RPMI7951 (cell line): ENCODE measurements around the gene BORCS5. TPM values are rescaled to one million over a fixed set of nuclear protein-coding genes. Genes with fewer than 3 reads are reported as not detected.
"Not testable (repeated sequence)": the region's sequence is repeated elsewhere in the genome, so short reads cannot be mapped to it uniquely, and the experiment has no call there.

Experiments
- DNase-seq: peaks from one replicate; pipeline ENCODE4 v3.0.0-alpha.2; 2012; ENCODE audit warnings: low read depth
- total RNA-seq: library from RNA; depleted of rRNA; stranded (reverse); fragments of >200 nt; shearing (Covaris generic); gene quantifications from 2 replicates; pipeline ENCODE4 v1.2.3, GENCODE V29; 2014; rRNA removed

Gene BORCS5
- 7.8 and 12.5 TPM in 2 replicates for total RNA-seq

DNA sequence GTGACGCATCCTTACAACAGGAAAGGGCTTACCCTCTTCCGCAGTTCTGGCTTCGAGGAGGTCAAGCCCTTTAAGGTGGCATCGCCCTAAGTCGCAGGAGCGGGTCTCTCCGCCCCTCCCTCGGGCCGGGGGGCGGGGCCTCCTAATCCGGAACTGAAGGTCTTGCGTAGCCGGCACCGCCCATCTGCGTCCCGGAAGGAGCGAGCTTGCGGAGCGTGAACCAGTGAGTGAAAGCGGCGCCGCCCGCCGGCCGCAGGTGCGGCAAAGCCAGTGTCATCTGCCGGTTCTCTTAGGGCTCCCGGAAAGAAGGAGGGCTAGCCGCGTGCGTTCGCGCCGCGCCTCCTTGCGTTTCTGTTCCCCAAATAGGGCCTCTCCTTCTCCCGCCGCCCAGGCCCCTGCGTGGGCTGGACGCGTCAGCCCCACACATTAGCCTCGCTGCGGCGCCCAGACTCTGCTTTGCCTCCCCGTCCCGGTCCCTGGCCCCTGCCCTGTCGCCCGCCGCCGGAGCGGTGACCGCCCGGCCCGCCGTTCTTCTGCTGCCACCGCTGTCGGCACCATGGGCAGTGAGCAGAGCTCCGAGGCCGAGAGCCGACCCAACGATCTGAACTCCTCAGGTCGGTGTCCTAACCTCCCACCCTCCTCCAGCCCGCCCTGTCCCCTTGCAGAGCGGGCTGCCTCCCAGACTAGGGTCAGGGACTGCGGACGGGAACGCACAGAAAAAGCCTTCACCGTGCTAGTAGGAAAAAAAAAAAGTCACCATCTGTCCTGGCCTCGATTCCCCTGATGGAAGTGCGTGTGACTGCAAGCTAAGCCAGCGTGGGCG, at the start of gene BORCS5:
TSS of gene BORCS5 (plus strand) at position 183 of the 823 bp plus-strand sequence. CDS start at position 557, 374 bp downstream.
- DNase-seq, result peak; percentile 93

DNA sequence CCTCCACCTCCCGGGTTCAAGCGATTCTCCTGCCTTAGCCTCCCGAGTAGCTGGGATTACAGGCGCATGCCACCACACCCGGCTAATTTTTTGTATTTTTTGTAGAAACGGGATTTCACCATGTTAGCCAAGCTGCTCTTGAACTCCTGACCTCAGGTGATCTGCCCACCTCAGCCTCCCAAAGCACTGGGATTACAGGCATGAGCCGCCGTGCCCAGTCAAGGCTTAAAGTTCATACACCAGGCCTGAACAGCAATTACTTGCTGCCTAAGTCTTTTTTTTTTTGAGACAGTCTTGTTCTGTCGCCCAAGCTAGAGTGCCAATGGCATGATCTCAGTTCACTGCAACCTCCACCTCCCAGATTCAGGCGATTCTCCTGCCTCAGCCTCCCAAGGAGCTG, 46.2 kb upstream of the BORCS5 start:
- DNase-seq, result not testable (repeated sequence)

DNA sequence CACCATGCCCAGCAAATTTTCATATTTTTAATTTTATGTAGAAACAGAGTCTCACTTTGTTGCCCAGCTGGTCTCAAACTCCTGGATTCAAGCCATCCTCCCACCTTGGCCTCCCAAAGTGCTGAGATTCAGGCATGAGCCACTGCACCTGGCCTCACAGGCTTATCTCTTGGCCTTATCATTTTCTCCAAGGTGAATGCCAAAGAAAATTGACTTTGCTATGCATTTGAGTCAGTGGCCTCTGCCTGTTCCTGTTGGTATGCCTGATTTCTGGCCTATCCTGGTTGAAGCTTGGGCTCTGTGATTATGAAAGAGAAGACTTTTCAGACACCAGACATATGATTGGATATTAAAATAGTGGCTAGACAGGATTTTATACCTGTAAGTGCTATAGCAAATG, 41.0 kb upstream of the BORCS5 start:
- no peak for DNase-seq

DNA sequence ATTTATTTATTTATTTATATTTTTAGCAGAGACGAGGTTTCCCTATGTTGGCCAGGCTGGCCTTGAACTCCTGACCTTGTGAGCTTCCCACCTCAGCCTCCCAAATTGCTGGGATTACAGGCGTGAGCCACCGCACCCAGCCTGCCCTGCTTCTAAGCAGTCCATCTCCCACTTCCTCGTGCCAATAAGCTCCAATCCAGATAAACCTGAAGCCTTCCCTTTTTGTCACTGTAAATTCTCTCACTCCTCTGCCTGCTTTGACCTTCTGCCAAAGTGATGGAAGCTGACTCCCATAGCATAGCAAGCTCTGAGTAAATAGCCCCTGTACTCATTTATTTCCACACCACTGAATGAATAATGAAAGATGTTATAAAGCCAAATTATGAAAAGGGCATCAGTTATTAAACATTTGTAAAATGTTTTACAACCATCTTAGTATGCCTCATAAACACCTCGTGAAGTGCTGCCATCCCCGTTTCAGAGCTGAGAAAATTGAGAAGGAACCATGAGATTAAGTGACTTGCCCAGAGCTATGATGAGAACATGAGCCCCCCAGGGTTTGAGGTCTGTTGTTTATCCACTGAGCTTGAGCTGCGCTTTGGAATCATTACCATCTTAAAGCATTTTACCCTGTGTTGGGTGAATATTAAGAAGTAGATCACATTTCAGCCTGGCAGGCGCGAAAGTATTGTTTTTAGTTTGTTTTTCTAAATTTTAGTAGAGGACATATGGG, 37.3 kb upstream of the BORCS5 start:
- no peak for DNase-seq

DNA sequence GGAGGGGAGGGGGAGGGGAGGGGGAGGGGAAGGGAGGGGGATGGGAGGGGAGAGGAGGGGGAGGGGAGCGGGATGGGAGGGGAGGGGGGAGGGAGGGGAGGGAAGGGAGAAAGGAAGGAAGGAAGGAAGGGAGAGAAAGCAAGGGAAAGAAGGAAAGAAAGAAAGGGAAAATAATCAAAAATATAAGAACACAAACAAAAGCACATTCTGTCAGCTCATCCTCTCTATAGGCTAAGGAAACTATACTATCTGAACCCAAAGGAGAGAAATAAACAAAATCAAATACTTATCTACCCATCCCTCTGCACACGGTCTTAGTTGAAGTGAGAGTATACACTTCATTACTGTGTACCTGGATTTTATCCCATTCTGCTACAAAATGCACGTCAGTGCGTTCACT, 33.8 kb upstream of the BORCS5 start:
- no peak for DNase-seq

DNA sequence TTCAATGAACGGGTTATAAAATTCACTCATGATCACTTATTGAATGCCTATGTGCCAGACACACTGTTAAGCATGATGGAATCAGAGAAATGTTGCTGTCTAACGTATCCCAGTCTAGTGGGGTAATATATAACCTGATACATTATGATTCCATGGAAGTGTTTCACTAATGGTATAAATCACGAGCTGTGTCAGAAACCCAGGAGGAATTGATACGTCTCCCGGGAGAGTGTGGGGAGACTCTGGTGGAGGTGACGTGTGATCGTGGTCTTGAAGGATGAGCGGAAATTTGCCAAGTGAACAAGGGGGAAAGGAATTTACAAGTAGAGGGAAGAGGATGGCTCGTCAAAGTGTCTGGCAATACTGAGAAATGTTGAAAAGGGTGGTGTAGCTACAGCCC, 33.3 kb upstream of the BORCS5 start:
- no peak for DNase-seq

DNA sequence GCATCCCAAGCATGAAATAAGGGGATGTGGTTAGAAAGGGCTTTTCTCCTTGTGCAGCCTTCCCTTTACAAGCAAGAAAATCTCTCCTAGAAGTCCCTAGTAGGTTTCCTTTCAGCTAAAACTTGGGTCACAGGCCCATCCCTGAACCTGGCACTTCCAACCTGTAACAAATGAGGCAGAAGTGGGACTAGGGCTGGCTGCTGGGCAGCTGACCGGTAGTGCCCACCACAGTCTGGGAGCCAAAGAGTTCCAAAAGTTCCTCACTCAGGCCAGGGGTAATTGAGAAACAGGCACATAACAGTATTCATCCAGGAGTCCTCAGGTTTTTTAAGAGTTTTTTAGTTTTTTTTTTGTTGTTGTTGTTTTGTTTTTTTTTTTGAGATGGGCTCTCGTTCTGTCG, 30.6 kb upstream of the BORCS5 start:
- no peak for DNase-seq

DNA sequence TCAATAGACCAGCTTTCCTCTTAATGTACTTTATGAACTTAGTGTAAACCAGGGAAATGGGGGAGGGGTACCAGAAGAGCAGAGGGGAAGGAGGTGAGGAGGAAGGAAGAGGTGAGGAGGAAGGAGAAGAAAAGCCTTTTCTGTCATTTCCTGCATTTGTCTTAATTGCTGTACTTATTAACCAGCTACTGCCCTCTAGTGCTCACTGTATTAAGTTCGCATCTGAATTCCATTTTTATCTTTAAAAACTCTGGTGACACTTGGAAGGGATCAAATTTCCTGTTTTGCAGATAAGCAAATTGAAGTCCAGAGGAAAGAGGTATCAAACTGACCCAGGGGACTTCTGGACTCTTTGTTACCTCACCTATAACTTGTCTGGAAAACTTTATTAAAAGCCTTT, 29.1 kb upstream of the BORCS5 start:
- peak; percentile 59 for DNase-seq

DNA sequence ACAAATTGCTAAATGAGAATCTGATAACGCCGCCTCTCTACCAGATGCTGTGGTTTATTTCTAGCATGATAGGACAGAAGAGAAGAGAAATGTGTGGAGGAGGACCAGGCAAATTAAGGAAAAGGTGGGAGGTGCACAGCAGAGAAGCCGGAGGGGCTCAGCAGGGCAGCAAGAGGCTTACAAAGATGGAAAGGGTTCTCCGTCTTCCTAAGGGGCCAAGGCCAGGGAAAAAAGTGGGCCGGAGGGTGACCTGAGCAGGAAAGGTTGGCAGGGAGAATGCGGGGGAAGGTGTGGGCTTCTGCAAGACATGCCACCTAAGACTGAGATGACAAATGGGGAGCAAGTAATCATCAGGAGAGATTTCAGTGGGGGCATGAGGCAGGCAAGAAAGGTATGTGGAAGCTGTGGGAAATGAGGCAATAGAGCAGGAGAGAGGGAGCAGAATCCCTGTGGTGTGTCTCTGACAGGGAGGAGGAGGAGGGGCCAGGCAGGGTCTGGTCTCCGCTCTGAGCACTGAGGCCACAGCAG, 25.6 kb upstream of the BORCS5 start:
- no peak for DNase-seq

DNA sequence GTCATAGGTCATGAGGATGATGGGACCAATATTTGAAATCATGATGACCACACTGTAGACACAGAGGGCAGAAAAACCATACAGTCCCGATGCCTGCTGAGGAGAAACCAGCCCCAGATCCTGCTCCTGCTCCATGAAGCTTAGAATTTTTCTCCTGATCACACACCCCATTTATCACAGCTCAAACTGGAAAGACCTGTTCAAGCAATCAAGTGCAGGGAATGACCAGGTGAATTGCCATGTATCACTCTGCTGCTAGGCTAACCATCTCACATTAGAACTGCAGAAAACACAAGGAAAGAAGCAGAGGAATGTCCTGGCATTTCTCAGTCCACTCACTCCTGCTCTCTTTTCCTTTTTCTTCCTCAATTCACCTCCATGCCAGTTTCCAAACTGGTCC, 25.0 kb upstream of the BORCS5 start:
- no peak for DNase-seq

DNA sequence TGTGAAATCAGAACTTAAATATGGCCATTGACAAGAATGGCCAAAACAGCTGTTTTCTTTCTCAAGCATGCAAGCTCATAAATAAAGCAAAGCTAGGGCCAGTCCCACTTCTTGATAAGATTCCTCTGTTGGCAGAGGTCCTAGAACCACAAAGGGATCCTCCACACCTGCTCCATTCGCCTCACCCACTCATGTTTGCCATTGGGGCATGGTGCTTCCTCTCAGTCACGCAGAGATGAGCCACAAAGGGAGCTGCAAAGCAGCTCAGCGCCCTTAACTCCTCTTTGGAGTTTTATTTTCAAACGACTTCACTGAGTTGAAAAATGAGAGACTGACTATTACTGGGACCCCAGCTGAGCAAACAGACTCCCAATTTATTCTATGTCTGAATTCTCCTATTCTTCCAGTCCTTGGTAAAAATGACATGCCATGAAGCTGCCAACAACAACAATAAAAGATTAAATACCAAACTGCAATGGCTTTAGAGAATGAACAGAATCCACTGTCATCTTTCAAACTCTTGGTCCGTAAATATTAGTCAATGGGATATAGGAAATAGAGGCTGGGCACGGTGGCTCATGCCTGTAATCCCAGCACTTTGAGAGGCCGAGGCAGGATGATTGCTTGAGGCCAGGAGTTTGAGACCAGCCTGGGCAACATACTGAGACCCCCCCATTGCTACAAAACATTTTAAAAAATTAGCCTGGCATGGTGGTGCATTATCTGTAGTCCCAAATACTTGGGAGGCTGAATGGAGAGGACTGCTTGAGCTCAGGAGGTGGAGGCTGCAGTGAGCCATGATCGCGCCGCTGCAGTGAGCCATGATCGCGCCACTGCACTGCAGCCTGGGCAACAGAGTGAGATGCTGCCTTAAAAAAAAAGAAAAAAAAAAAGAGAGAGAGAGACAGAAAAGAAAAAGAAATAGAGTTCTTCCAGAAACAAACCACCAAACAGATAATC, 23.2 kb upstream of the BORCS5 start:
- peak; percentile 93 for DNase-seq

DNA sequence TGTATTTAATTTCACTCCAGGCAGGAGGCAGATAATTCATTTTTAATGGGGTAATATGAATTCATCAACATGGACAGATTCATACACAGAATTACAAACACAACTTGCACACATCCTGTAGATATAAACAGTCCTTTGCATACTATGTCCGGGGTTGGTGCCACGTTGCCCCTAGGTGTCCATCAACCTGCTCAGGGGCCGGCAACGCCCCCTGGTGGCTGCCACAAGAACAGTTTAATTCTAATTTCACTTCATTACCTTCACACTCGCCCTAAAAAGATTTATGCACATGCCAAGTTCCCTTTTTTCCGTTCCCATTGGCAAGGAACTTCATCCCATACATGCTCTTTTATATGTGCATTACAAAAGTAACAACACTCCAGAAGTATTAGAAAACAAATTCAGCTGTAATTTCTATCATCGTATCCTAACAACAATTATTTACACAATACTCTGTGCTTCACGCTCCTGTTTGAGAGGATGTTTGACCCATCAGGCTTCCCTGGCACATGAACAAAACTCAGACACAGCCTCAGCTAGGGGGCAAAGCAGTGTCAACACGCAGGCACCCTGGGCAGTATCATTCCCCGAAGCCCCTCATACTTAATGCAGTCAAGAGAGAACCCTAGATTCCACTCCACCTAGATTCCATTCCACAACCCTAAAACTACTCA, 22.4 kb upstream of the BORCS5 start:
- DNase-seq, result peak; percentile 52

DNA sequence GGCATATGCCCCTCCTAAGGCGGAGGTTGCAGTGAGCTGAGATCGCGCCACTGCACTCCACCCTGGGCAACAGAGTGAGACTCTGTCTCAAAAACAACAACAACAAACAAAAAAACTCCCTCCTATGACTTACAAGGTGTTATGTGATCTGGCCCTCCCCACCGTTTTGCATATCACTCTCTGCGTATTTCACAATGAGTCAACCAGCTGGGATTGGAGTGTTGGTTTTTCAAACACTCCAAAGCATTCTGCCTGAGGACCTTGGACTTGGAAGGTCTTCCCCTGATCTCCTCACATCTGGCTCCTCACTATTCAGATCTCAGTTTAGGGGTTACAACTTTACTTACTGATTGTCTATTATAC, 20.8 kb upstream of the BORCS5 start:
- peak; percentile 78 for DNase-seq

DNA sequence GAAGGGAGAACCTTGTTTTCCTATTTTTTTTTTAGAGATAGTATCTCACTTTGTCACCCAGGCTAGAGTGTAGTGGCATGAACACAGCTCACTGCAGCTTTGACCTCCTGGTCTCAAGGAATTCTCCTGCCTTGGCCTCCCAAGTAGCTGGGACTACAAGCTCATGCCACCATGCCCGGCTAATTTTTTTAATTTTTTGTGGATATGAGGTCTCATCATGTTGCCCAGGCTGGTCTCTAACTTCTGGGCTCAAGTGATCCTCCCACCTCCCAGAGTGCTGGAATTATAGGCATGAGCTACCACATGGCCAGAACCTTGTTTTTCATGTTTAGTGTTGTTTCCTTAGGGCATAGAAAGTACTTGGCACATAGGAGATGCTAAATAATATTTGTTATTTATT, 20.4 kb upstream of the BORCS5 start:
- DNase-seq, result no peak

DNA sequence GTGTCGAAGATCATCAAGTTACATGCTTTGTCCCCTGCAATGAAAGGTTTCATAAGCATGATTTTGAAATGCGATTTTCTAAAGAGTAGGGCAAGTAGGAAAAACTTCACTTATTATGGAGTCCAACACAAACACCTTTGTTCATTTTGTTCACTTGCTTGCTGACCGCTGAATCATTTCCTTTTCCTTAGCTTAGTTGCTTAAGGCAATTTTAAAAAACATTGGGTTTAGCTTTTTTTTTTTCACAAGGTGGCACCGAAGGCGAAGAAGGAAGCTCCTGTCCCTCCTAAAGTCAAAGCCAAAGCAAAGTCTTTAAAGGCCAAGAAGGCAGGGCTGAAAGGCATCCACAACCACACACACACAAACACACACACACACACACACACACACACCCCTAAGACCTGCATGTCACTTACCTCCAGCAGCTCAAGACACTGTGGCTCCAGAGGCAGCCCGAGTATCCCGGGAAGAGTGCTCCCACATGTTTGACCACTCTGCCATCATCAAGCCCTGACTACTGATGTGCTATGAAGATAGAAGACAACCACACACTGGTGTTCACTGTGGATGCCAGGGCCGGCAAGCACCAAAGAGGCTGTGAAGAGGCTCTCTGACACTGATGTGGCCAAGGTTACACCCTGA, 18.2 kb upstream of the BORCS5 start:
- peak; percentile 72 for DNase-seq

DNA sequence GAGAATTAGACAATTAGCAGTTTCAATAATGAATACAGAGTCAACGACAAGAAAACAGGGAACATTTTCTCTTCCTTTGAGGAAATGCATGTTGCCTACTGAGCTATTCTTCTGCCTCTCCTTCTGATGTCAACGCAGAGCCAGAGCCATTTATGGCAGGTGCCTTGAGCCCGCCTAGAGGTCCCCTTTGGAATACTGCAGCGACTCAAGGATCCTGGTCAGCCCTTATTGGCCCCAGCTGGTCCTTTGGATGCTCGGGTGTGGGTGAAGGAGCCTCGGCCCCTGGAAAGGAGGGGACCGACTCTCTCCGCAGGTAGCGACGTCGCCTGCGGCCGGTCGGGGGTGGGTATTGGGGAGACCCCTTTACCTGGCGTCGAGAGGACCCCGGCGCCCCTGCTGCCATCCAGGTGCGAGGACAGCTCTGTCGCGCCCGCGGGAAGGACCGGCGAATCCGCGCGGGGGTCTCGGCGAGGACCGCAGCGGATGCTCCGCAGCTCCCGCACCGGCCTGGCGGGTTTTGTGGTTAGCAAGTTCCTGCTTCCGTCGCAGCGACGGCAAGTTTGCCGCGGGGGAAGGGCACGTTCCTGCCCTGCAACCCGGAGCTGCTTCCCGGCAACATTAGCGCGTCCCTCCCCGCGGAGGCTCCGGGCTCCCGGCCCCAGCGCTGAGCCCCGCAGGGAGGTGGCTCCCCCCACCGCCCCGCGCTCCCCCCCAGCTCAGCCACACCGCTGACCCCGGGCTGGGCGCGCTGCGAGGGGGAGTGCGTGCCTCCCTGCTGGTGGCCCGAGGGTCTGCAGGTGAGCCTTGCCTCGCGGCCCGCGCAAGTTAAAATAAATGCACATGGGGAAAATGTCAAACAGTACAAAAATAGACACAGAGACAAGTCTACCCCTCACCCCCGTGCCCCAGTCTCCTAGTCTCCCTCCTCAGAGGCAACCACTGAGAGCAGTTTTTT, 6.9 kb upstream of the BORCS5 start, which contains the start of gene MANSC1:
TSS of gene MANSC1 (minus strand) at position 532 of the 955 bp plus-strand sequence. CDS start 6,928 bp downstream, outside the sequence.
- DNase-seq, result peak; percentile 41

DNA sequence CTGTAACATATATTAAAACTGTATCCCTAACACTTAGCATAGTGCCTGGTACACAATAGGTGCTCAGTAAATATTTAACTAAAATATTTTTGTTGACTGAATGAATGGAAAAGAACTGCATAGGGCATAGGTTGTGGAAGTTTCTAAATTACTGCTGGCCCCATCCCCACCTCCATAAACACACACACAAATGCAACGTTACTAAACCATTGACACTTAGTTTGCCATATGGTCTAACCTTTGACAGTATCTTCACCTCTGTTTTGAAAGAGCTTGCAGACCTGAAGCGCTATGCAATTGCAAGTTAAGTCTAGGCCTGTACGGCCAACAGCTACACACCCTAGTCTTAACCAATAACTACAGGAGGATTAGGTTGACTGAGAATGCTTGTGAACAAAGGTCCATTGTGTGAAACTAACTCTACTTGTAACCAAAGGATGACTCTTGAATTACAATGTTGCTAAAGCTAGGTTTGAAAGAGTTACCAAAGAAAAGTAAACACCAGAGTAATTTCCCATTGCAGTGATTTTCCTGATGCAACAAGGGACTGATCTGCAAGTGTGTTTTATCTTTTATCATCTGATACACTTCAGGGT, 5.9 kb upstream of the BORCS5 start:
- no peak for DNase-seq

DNA sequence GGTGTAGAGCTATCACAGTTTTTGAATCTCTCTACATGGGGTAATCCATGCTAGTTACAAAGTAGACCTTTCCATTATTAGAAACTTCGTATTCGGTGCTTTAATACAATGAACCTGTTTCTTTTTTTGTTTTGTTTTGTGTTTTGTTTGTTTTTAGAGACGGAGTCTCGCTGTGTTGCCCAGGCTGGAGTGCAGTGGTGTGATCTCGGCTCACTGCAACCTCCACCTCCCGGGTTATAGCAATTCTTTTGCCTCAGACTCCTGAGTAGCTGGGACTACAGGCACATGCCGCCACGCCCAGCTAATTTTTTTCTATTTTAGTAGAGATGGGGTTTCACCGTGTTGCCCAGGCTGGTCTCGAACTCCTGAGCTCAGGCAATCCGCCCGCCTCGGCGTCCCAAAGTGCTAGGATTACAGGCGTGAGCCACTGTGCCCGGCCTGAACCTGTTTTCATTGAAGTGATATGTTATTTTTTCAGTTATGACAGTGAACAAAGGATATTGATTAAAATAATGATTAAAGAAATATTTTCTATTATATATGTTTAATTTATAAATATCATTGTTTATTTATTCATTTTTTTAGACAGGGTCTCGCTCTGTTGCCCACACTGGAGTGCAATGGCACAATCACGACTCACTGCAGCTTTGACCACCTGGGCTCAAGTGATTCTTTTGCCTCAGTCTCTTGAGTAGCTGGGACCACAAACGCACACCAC, 5.3 kb upstream of the BORCS5 start:
- DNase-seq, result not testable (repeated sequence)
